GM19023 (cell line): ENCODE measurements around the gene B3GNT9.

Experiments
- ATAC-seq: cut with Tn5 transposase; IDR thresholded peaks from one replicate; pipeline ENCODE4 v1.9.1; 2021; ENCODE audit warnings: mild to moderate bottlenecking, moderate library complexity; ENCODE audit not compliant: unreplicated experiment

The B3GNT9 gene

GRCh38 chr16:67115639-67116038 is 35.2 kb downstream of the B3GNT9 start:
- no peak for ATAC-seq

DNA sequence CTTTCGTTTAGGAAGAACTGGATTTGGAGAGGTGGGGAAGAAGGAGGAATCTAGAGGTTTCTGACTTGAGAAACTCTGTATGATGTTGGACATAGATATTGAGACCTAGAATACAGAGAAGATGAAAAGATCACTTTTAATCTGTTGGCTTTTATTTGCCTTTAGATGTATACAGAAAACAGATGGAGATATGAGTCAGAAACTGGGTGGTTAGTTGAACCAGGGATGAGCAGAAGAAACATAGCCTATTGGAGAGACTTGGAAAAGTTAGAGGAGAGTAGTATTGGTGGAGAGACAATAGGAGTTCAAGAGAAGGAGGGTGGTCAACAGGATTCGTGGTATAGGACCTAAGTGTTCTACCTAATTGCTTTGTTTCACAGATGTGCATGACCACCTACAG is 36.0 kb downstream of the B3GNT9 start:
- no peak for ATAC-seq

DNA sequence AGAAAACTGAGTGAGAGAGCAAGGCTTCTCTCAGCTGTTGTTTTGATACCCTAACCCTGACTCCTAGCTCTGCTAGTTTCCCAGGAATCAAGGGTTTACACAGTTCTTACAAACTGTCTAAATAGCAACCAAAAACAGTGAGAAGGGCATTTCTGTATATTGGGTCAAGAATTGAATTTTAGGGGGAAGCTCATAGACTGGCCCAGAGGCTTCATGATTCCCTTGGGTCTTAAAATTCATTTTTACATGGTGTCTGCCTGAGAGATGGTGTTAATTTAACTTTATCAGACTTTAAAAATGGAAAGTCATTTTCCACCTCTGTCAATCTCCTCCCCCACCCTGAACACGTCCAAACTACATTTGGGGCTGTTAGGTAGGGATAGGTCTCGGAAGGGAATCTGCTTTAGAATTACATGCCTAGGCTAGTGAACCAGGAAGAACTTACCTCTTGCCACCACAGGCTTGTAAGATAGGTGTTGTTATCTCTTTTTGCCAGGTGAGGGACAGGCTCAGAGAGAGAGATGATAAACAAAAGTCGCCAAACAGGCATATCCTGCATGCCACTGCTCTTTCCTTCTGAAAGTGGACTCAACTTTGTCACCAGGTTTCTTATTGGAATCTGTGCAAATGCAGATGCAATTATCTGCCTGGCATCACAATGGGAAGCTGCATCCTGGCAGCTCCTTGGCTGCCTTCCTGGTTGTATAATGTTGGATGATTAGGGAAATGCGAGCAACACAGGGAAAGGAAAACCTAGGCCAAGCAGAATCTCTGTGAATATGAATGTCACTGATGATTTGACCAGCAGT is 38.0 kb downstream of the B3GNT9 start:
- ATAC-seq = no peak

GRCh38 chr16:67111951-67112444 is 38.8 kb downstream of the B3GNT9 start:
- ATAC-seq = no peak

DNA sequence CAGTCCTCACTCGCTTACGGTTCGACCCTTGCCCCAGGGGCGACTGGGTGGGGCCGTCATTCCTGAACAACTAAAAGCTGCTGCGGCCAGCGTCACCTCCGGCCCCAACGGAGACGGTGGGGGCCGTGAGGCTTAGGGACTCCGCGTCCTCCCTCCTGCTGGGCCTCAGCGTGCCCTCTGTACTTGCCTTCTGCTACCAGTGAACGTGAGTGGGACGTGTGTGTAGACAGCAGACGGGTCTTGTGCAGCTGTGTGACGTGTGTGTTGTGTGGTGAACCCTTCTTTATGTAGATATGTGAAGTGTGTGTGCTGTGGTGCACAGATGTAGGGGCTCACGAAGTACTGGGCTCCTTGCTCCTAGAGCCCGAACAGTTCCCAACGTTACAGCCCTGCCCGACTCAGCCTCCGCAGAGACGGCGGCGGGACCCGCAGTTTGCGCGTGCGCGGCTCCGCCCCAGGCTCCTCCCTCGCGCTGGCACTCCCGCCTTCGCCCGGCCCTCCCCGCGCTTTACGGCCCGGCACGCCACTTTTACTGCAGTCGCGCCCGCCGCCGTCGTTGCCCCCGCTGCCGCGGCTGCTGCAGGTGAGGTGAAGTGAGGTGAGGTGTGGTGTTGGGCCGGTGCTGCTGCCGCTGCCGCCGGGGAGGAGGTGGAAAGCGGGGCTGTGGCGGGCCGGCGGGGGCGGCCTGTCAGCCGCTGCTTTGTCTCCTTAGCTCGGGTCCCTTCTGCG is 41.2 kb downstream of the B3GNT9 start, which contains the start of gene PHAF1:
PHAF1 (plus strand) TSS at position 535 of the 729 bp plus-strand sequence. CDS start 235 bp downstream, outside the sequence.
- peak; percentile 83 for ATAC-seq

DNA sequence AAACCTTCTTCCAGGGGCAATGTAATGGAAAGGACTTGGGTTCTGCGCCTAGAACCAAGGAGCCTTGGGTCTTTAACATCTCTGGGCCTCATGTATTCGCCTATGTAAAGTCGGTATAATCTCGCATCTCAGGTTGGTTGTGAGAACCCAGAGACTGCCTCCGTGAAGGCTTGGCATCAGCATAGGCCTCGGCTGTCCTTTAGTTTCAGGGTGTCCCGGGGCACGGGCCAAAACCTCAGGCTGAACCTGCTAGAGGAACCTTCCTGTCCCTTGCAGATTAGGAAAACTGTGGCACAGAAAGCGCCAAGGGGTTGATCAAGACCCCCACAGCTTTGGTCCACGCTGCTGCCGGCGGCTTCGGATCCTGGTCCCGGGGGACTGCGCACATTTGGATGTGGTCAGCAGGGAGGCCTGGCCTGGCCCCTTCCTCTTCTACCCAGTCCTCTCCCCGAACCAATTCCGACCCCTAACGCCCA is 41.8 kb downstream of the B3GNT9 start:
- ATAC-seq = no peak

GRCh38 chr16:67108489-67108888 is 42.3 kb downstream of the B3GNT9 start:
- ATAC-seq = no peak

GRCh38 chr16:67105881-67106280 is 44.9 kb downstream of the B3GNT9 start:
- ATAC-seq = no peak

DNA sequence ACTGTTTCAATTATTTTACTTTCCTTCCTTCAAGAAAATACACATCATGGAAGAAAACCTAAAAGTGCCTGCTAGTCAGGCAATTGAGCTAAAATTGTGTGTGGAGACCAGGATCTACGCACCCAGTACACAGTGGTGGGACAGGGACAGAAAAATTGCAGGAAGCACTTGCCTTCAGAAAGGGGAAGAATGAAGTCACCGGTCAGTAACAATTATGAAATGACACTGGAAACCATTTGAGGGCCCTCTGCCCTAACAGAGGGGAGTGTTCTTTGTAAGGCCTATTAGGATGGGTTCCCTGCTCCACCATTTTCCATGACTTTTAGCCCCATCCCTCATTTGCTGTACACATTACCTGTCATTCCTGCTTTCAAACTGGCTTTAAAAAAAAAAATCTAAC is 45.6 kb downstream of the B3GNT9 start:
- ATAC-seq = no peak

- no peak for ATAC-seq
Observed at GRCh38 chr16:67104845-67105244, 46.0 kb downstream of the B3GNT9 start.

DNA sequence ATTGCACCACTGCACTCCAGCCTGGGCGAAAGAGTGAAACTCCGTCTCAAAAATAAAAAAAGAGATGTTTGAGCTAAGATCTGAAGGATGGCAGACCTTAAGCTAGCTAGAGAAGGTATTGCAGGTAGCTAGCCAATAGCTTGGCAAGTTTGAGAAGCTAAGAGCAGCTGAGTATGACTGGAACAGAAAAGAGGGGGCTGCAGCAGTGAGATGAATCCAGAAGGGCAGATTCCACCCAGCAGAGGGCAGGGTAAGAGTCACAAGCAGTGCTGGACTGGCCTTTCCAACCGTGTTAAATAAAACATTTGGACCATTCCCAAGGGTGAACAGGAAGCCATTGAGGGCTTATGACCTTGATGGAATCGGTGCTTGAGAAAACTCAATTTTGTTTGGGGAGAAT is 46.7 kb downstream of the B3GNT9 start:
- no peak for ATAC-seq

DNA sequence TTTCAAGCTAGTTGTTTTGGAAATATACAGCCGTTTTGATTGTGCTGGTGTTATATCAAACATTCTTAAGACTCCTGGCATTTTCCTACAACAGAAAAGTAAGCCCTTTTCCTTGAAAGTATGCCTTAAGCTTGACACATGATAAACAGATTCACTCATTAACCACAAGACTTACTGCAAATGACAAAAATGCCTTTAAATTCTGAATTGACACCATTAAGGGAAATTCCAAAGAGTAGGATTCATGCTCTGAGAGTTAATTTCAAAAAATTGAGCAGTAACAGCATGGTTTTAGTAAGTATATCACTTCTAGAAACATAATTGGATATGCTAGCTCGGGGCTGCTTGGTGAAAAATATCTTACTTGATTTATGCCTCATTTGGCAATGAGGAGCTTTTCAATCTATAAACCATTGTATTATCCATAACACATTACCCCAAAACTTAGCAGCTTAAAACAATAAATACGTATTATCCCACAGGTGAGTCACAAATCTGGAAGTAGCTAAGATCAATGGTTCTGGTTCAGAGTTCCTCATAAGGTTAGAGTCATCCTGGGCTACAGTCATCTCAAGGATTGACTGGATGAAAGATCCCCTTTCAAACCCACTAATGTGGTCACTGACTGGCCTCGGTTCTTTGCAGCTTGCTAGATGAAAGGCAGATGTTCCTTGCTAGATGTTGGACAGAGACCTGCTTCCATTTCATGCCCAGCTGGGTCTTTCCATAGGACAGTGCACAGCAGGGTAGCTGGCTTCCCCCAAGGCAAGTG is 49.3 kb downstream of the B3GNT9 start:
- ATAC-seq = no peak

DNA sequence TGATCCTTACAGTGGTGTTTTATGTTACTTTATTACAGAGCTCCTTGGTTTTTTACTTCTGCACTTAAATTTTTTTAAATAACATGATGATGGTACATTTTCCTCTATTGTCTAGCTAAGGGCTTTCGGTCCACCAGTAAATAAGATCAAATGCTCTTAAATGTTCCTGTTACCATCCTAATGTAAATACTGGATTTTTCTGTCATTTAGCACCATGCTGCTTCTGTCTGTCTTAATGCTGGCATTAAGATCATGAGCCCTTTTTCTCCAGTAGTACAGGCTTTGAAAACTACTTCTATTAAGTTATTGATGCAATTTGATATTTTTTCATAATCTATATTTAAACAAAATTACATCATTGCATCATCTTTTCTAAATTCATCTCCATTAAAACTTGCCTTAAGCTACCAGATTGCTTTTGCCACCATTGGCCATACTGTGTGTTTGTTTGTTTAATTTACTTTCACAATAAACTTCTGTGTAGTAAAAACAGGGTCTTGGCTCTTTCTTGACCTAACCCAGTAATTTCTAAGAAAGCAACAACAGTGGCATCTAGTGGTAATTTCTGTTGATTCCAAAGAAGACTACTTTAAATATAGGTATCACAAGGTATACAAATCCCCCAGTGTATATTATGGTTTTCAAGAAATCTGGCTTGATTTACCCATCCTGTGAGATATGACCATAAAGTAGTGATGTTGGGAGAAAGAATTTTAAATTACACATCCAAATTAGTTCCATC is 50.1 kb downstream of the B3GNT9 start:
- no peak for ATAC-seq

- no peak for ATAC-seq
Observed at GRCh38 chr16:67098599-67098998, 52.2 kb downstream of the B3GNT9 start.
